Activated CD4-positive, alpha-beta T cell treated with anti-CD3 and anti-CD28 coated beads, Interleukin-2, amount 10 ng/mL, durations not matched to agents 24 days and 14 days (primary cell): ENCODE results near the gene CBS. TPM values are rescaled to one million over a fixed set of nuclear protein-coding genes. Genes with fewer than 3 reads are reported as not detected.
"Not testable (repeated sequence)": the region's sequence is repeated elsewhere in the genome, so short reads cannot be mapped to it uniquely, and the experiment has no call there.

Source experiments
- DNase-seq: peaks from one replicate; pipeline ENCODE4 v3.0.0; 2022
- H3K27ac Mint-ChIP-seq: one replicate; pipeline ENCODE4 v1.8.0; 2022; ENCODE audit warnings: mild to moderate bottlenecking, mixed read lengths
- H3K27me3 Mint-ChIP-seq: one replicate; pipeline ENCODE4 v1.8.0; 2022; ENCODE audit warnings: mixed read lengths
- H3K36me3 Mint-ChIP-seq: one replicate; pipeline ENCODE4 v1.8.0; 2022; ENCODE audit warnings: low read depth, mild to moderate bottlenecking, mixed read lengths
- H3K4me1 Mint-ChIP-seq: one replicate; pipeline ENCODE4 v1.8.0; 2021; ENCODE audit warnings: mixed read lengths
- H3K4me3 Mint-ChIP-seq: one replicate; pipeline ENCODE4 v1.8.0; 2022; ENCODE audit warnings: mild to moderate bottlenecking, moderate library complexity, mixed read lengths
- H3K9me3 Mint-ChIP-seq: one replicate; pipeline ENCODE4 v1.8.0; 2021; ENCODE audit warnings: mixed read lengths
- intact Hi-C: fragments of 100-400 bp; cut with micrococcal nuclease; formaldehyde crosslinking; loops from one replicate; pipeline ENCODE4 v1.15.1; 2023
- total RNA-seq: library from RNA; stranded (reverse); gene quantifications from 2 replicates; pipeline ENCODE4 v1.2.3, GENCODE V29; 2022

The CBS gene
- total RNA-seq = 45.6 and 51.5 TPM in 2 replicates

GRCh38 chr21:43075170-43076022 is at the start of gene CBS:
Gene CBS, minus strand, starts transcription at chr21:43075835. Its CDS starts 3,642 bp downstream, at chr21:43072193.
- H3K36me3 Mint-ChIP-seq, intact Hi-C loops, H3K27ac Mint-ChIP-seq, DNase-seq, H3K27me3 Mint-ChIP-seq, H3K9me3 Mint-ChIP-seq, H3K4me1 Mint-ChIP-seq, H3K4me3 Mint-ChIP-seq: not testable (repeated sequence)

GRCh38 chr21:43115956-43116355 is 40.3 kb upstream of the CBS start:
- H3K27me3 Mint-ChIP-seq, H3K4me3 Mint-ChIP-seq, H3K4me1 Mint-ChIP-seq, H3K27ac Mint-ChIP-seq, H3K36me3 Mint-ChIP-seq, intact Hi-C loops, DNase-seq, H3K9me3 Mint-ChIP-seq: not testable (repeated sequence)

GRCh38 chr21:43114483-43114882 is 38.8 kb upstream of the CBS start:
- H3K36me3 Mint-ChIP-seq, intact Hi-C loops: not testable (repeated sequence)

GRCh38 chr21:43109006-43109405 is 33.4 kb upstream of the CBS start:
- H3K4me3 Mint-ChIP-seq, H3K27ac Mint-ChIP-seq, DNase-seq, H3K36me3 Mint-ChIP-seq, H3K27me3 Mint-ChIP-seq, intact Hi-C loops, H3K4me1 Mint-ChIP-seq, H3K9me3 Mint-ChIP-seq: not testable (repeated sequence)

More at GRCh38 chr21:43114483-43114882, 38.8 kb upstream of the CBS start:
- H3K27me3 Mint-ChIP-seq, H3K27ac Mint-ChIP-seq, H3K4me3 Mint-ChIP-seq, H3K4me1 Mint-ChIP-seq, DNase-seq, H3K9me3 Mint-ChIP-seq: not testable (repeated sequence)

GRCh38 chr21:43108177-43108576 is 32.5 kb upstream of the CBS start:
- DNase-seq, H3K27me3 Mint-ChIP-seq, H3K4me1 Mint-ChIP-seq, H3K9me3 Mint-ChIP-seq, H3K27ac Mint-ChIP-seq, H3K36me3 Mint-ChIP-seq, H3K4me3 Mint-ChIP-seq, intact Hi-C loops: not testable (repeated sequence)

GRCh38 chr21:43107794-43108137 is 32.1 kb upstream of the CBS start:
- H3K4me3 Mint-ChIP-seq, H3K36me3 Mint-ChIP-seq, H3K9me3 Mint-ChIP-seq, H3K4me1 Mint-ChIP-seq, intact Hi-C loops, DNase-seq, H3K27ac Mint-ChIP-seq, H3K27me3 Mint-ChIP-seq: not testable (repeated sequence)

- intact Hi-C loops, H3K27me3 Mint-ChIP-seq, H3K4me3 Mint-ChIP-seq, H3K27ac Mint-ChIP-seq, H3K36me3 Mint-ChIP-seq, DNase-seq, H3K4me1 Mint-ChIP-seq, H3K9me3 Mint-ChIP-seq: not testable (repeated sequence)
These were observed 31.5 kb upstream of the CBS start, which contains the start of gene U2AF1 for GRCh38 chr21:43106965-43107793. Gene U2AF1, minus strand, starts transcription at chr21:43107570. Its CDS starts 76 bp downstream, at chr21:43107494.

GRCh38 chr21:43104642-43105041 is 29.0 kb upstream of the CBS start:
- H3K27ac Mint-ChIP-seq, intact Hi-C loops, H3K36me3 Mint-ChIP-seq, H3K4me1 Mint-ChIP-seq, H3K27me3 Mint-ChIP-seq, DNase-seq, H3K9me3 Mint-ChIP-seq, H3K4me3 Mint-ChIP-seq: not testable (repeated sequence)

GRCh38 chr21:43102281-43102680 is 26.6 kb upstream of the CBS start:
- H3K27me3 Mint-ChIP-seq, H3K9me3 Mint-ChIP-seq, H3K27ac Mint-ChIP-seq, intact Hi-C loops, H3K36me3 Mint-ChIP-seq, DNase-seq, H3K4me3 Mint-ChIP-seq, H3K4me1 Mint-ChIP-seq: not testable (repeated sequence)

- DNase-seq, H3K27me3 Mint-ChIP-seq, H3K4me3 Mint-ChIP-seq, H3K27ac Mint-ChIP-seq, H3K4me1 Mint-ChIP-seq, H3K9me3 Mint-ChIP-seq, intact Hi-C loops, H3K36me3 Mint-ChIP-seq: not testable (repeated sequence)
These were observed 26.0 kb upstream of the CBS start for GRCh38 chr21:43101676-43102075.

GRCh38 chr21:43101000-43101399 is 25.4 kb upstream of the CBS start:
- H3K4me3 Mint-ChIP-seq, H3K4me1 Mint-ChIP-seq, H3K9me3 Mint-ChIP-seq, intact Hi-C loops, DNase-seq, H3K36me3 Mint-ChIP-seq, H3K27me3 Mint-ChIP-seq, H3K27ac Mint-ChIP-seq: not testable (repeated sequence)

GRCh38 chr21:43091979-43092614 is 16.5 kb upstream of the CBS start:
- H3K27ac Mint-ChIP-seq, H3K27me3 Mint-ChIP-seq, intact Hi-C loops: not testable (repeated sequence)

GRCh38 chr21:43090947-43091346 is 15.3 kb upstream of the CBS start:
- H3K27me3 Mint-ChIP-seq, H3K27ac Mint-ChIP-seq, H3K4me1 Mint-ChIP-seq, H3K4me3 Mint-ChIP-seq, intact Hi-C loops, DNase-seq, H3K9me3 Mint-ChIP-seq, H3K36me3 Mint-ChIP-seq: not testable (repeated sequence)

More at GRCh38 chr21:43091979-43092614, 16.5 kb upstream of the CBS start:
- not testable (repeated sequence) for H3K4me3 Mint-ChIP-seq, H3K36me3 Mint-ChIP-seq, H3K4me1 Mint-ChIP-seq, DNase-seq, H3K9me3 Mint-ChIP-seq

- H3K4me1 Mint-ChIP-seq, DNase-seq, H3K36me3 Mint-ChIP-seq, H3K9me3 Mint-ChIP-seq, intact Hi-C loops, H3K27me3 Mint-ChIP-seq, H3K4me3 Mint-ChIP-seq, H3K27ac Mint-ChIP-seq: not testable (repeated sequence)
These were observed 13.8 kb upstream of the CBS start for GRCh38 chr21:43089463-43089862.
